Stimulated activated CD4-positive, alpha-beta T cell treated with anti-CD3 and anti-CD28 coated beads, TNF-alpha, amount 100 ng/mL, for 1 hour (primary cell): ENCODE data around the gene PLXNB3.
"Not testable (repeated sequence)": the region's sequence is repeated elsewhere in the genome, so short reads cannot be mapped to it uniquely, and the experiment has no call there.

Source experiments
- DNase-seq, 3 donors: peaks; one replicate each; pipeline ENCODE4 v3.0.0-alpha.2; 2020; ENCODE audit warnings: low read depth in 3 of 3, low spot score in 1 of 3

Gene PLXNB3

GRCh38 chrX:153763989-153764755 is at the start of gene PLXNB3:
PLXNB3 (plus strand) TSS chrX:153764249; CDS start chrX:153765536, 1,287 bp downstream.
- DNase-seq = peak; percentile 20 to 69 (median 56)

- DNase-seq = no peak
These were observed 49.8 kb upstream of the PLXNB3 start for GRCh38 chrX:153714256-153714655.

GRCh38 chrX:153717445-153717844 is 46.6 kb upstream of the PLXNB3 start:
- DNase-seq = no peak

- no peak for DNase-seq
These were observed 44.8 kb upstream of the PLXNB3 start for GRCh38 chrX:153719238-153719637.

GRCh38 chrX:153719701-153720100 is 44.3 kb upstream of the PLXNB3 start:
- no peak for DNase-seq

- DNase-seq = no peak
These were observed 41.2 kb upstream of the PLXNB3 start for GRCh38 chrX:153722704-153723350.

GRCh38 chrX:153723351-153724251 is 40.4 kb upstream of the PLXNB3 start:
- DNase-seq = peak in 1 of 3 donors; percentile 49

- DNase-seq = peak; percentile 70 to 80 (median 78)
These were observed 39.6 kb upstream of the PLXNB3 start, which contains the start of the genes ABCD1 and BCAP31 for GRCh38 chrX:153724252-153725038. ABCD1 (plus strand) TSS chrX:153724856; CDS start chrX:153725267, 411 bp downstream. BCAP31 (minus strand) TSS chrX:153724387; CDS start chrX:153723244, 1,143 bp downstream.

- no peak for DNase-seq
These were observed 38.8 kb upstream of the PLXNB3 start for GRCh38 chrX:153725039-153725831.

GRCh38 chrX:153725832-153726285 is 38.2 kb upstream of the PLXNB3 start:
- DNase-seq = no peak

GRCh38 chrX:153726286-153727122 is 37.5 kb upstream of the PLXNB3 start:
- DNase-seq = no peak

GRCh38 chrX:153727123-153727931 is 36.7 kb upstream of the PLXNB3 start:
- DNase-seq = no peak

GRCh38 chrX:153728095-153728494 is 36.0 kb upstream of the PLXNB3 start:
- DNase-seq = no peak

GRCh38 chrX:153728951-153729631 is 35.0 kb upstream of the PLXNB3 start:
- DNase-seq = no peak

GRCh38 chrX:153730115-153730514 is 33.9 kb upstream of the PLXNB3 start:
- not testable (repeated sequence) for DNase-seq

- DNase-seq = no peak
These were observed 32.8 kb upstream of the PLXNB3 start for GRCh38 chrX:153731117-153731844.

GRCh38 chrX:153731845-153732215 is 32.2 kb upstream of the PLXNB3 start:
- DNase-seq = no peak
